ENCODE results near the gene PRDX3. TPM values are rescaled to one million over a fixed set of nuclear protein-coding genes. Genes with fewer than 3 reads are reported as not detected.

PRDX3 gene
- polyA plus RNA-seq, 1 of the 3 experiments (the other 2 are of a cell fraction), result 193 TPM

GRCh38 chr10:119120413-119120867 lies 58.2 kb downstream of the PRDX3 start:
- Histone ChIP-seq H3K9me2 (no peaks in the 10 kb centered on the region), H3K4me2 (no peak overlapping the region), H3F3A (replicated peaks; ENCODE audit: insufficient read depth) (no peaks in the 10 kb centered on the region), H4K20me1 (ENCODE audit: insufficient read depth) (no peaks in the 10 kb centered on the region), H3K9ac (no peak overlapping the region), H2AFZ (ENCODE audit: low read depth) (no peak overlapping the region), H3K27me3 (ENCODE audit: insufficient read depth) (no peaks in the 10 kb centered on the region), H3K27ac (ENCODE audit: low read depth in 2 of 2, low read length in 1 of 2) (no peak overlapping the region), H3K79me2 (ENCODE audit: insufficient read depth) (0 out of 2 replicates have a peak, but pooled peaks cover 4% of the 10 kb centered on the region), H3K4me1 (ENCODE audit: control insufficient read depth in 1 of 2, insufficient read depth in 2 of 2, low read depth in 1 of 2, low read length in 1 of 2) (no peaks in the 10 kb centered on the region), H3K9me3 (no peaks in the 10 kb centered on the region), H3K36me3 (replicated peaks in 1 of 2; ENCODE audit: control insufficient read depth in 1 of 2, insufficient read depth in 2 of 2, low read length in 1 of 2) (peaks cover 26 to 65% of the 10 kb centered on the region in 2 experiments), H3K4me3 (ENCODE audit: low read depth in 2 of 2, low read length in 1 of 2) (no peak overlapping the region)
- TF ChIP-seq RXRA (IDR thresholded peaks at IDR 0.05; ENCODE audit: borderline replicate concordance, low read depth) (no peak), GABPA (IDR thresholded peaks at IDR 0.05; ENCODE audit: low read depth) (no peak), TEAD4 (IDR thresholded peaks at IDR 0.05; ENCODE audit: borderline replicate concordance, insufficient read depth) (no peak), USF1 (IDR thresholded peaks at IDR 0.05; ENCODE audit: borderline replicate concordance, low read depth) (no peak), IRF3 (IDR thresholded peaks at IDR 0.05; ENCODE audit: low read depth, low read length) (no peak), USF2 (IDR thresholded peaks at IDR 0.05; ENCODE audit: borderline replicate concordance, low read depth, low read length) (no peak), ZBTB33 (IDR thresholded peaks at IDR 0.05; ENCODE audit: borderline replicate concordance, low read depth) (no peak), REST (IDR thresholded peaks at IDR 0.05; ENCODE audit: low read depth, low read length) (no peak), RAD21 (IDR thresholded peaks at IDR 0.05; ENCODE audit: low read length) (no peak), SMC3 (IDR thresholded peaks at IDR 0.05; ENCODE audit: low read depth, low read length) (no peak), CHD2 (IDR thresholded peaks at IDR 0.05; ENCODE audit: low read length, partially characterized antibody) (no peak), MAX (IDR thresholded peaks at IDR 0.05; ENCODE audit: low read depth) (no peak), SIN3A (IDR thresholded peaks at IDR 0.05; ENCODE audit: borderline replicate concordance, low read depth, low read length) (no peak), NRF1 (IDR thresholded peaks at IDR 0.05; ENCODE audit: low read depth, low read length) (no peak), TCF12 (IDR thresholded peaks at IDR 0.05) (no peak)
- WGBS (ENCODE audit: low lambda C conversion rate), result 89% methylated on average over 4 of the region's 4 CpGs
- DNase-seq, result no peak
- POLR2A ChIA-PET, result no interaction called here
- CTCF ChIA-PET, result no interaction called here

All from SK-N-SH (cell line).